ENCODE data around the gene GAGE12J. TPM values are rescaled to one million over a fixed set of nuclear protein-coding genes. Genes with fewer than 3 reads are reported as not detected.

Gene GAGE12J
- total and polyA plus RNA-seq, 9 of the 15 experiments (the other 6 are each of a cell fraction or from before 2014, with no cell fraction given) = 0.20 to 0.84 (median 0.64) TPM; not detected in 5

- intact Hi-C loops (cut with micrococcal nuclease) = loop anchor here (2.0 to 5.0 kb wide), 2 partner anchors 92 to 160 kb away; partner anchors contain the start of gene GPKOW
- Histone ChIP-seq H3K9ac (ENCODE audit: insufficient read depth in 1 of 2, low read depth in 2 of 2, low read length in 2 of 2) (no peak overlapping the region; a peak in 1 of 4 replicates), H3K27me3 (ENCODE audit: control insufficient read depth in 2 of 2, insufficient read depth in 2 of 2, low read length in 2 of 2) (no peaks in the 10 kb centered on the region), H2AFZ (ENCODE audit: low read depth, low read length) (peak overlapping the region; percentile 78), H3K9me3 (replicated peaks; ENCODE audit: control insufficient read depth, insufficient read depth, low read depth, low read length) (no peaks in the 10 kb centered on the region), H3K27ac (ENCODE audit: extremely low read depth, low read depth, low read length) (no peak overlapping the region; the same call in 2 of the 3 replicates), H3K79me2 (ENCODE audit: control insufficient read depth, insufficient read depth, low read length) (no peaks in the 10 kb centered on the region), H3K4me1 (replicated peaks in 1 of 2; ENCODE audit: control insufficient read depth in 2 of 2, insufficient read depth in 2 of 2, low read length in 2 of 2) (peaks cover 5 to 13% of the 10 kb centered on the region in 2 experiments; a peak in 3 of 5 replicates), H3K4me2 (ENCODE audit: insufficient read depth, low read length) (peak overlapping the region; percentile 78), H3K36me3 (ENCODE audit: control insufficient read depth, insufficient read depth, low read length) (no peaks in the 10 kb centered on the region), H4K20me1 (replicated peaks; ENCODE audit: control insufficient read depth, insufficient read depth, low read length) (no peaks in the 10 kb centered on the region), H3K4me3 (no peak overlapping the region), H3K9me1 (ENCODE audit: control insufficient read depth, insufficient read depth, low read length) (no peaks in the 10 kb centered on the region)
- ATAC-seq (peak; percentile 93), DNase-seq (ENCODE audit: extremely low read depth in 1 of 4, low spot score in 3 of 4) (peak; percentile 46 to 70 (median 56)), FAIRE-seq (peak; percentile 95)
- no TSS peak for BruUV-seq (replicated peaks)
- in situ Hi-C loops (cut with MboI) = no loop called here
- POLR2A ChIA-PET = interaction anchor here (0.9 kb wide), 1 partner anchor 10 kb away, joined by 4 read pairs; no protein-coding TSS in a partner anchor
- 0% methylated on average over 10 of the region's 11 CpGs for WGBS (ENCODE audit: insufficient coverage, low coverage, missing lambda C conversion rate)
- CTCF ChIA-PET (ENCODE audit: low intra/inter-chr PET ratio) = no interaction called here
- TF ChIP-seq TOE1 (IDR thresholded peaks at IDR 0.05; ENCODE audit: borderline replicate concordance) = peak; percentile 21; the same call in 1 of the 2 replicates
- TF ChIP-seq TOE1 (CRISPR knock-in tag; IDR thresholded peaks at IDR 0.05; ENCODE audit: borderline replicate concordance, low read depth) = no peak
- no peak for TF ChIP-seq ZNF830 (CRISPR knock-in tag; IDR thresholded peaks at IDR 0.05)
- no peak for TF ChIP-seq MXI1 (IDR thresholded peaks at IDR 0.05; ENCODE audit: low read depth, low read length)
- 0 out of 2 replicates have a peak, but pooled peaks have one; percentile 26 for TF ChIP-seq HDAC2 (IDR thresholded peaks at IDR 0.05)
- no peak for TF ChIP-seq CLOCK (CRISPR knock-in tag; IDR thresholded peaks at IDR 0.05; ENCODE audit: borderline replicate concordance)
- TF ChIP-seq ARID3A (IDR thresholded peaks at IDR 0.05; ENCODE audit: borderline replicate concordance, low read depth, low read length) = 0 out of 2 replicates have a peak, but pooled peaks have one; percentile 19
- TF ChIP-seq ZNF143 (CRISPR knock-in tag; IDR thresholded peaks at IDR 0.05) = no peak
- TF ChIP-seq VEZF1 (CRISPR knock-in tag; IDR thresholded peaks at IDR 0.05) = peak; percentile 31; the same call in 1 of the 2 replicates
- peak; percentile 47; the same call in 1 of the 2 replicates for TF ChIP-seq CTBP1 (IDR thresholded peaks at IDR 0.05; ENCODE audit: borderline replicate concordance)
- no peak for TF ChIP-seq CAMTA2 (CRISPR knock-in tag; conservative IDR thresholded peaks at IDR 0.05)
- no peak for TF ChIP-seq SMARCC2 (IDR thresholded peaks at IDR 0.05; ENCODE audit: low read depth)
- no peak for TF ChIP-seq MYBL2 (IDR thresholded peaks at IDR 0.05; ENCODE audit: low read depth)
- TF ChIP-seq MYBL2 (CRISPR knock-in tag; IDR thresholded peaks at IDR 0.05; ENCODE audit: borderline replicate concordance) = no peak
- peak; percentile 49; the same call in 1 of the 2 replicates for TF ChIP-seq DPF2 (IDR thresholded peaks at IDR 0.05)
- no peak for TF ChIP-seq HNRNPL (IDR thresholded peaks at IDR 0.05; ENCODE audit: low read depth, low read length)
- no peak for TF ChIP-seq GABPB1 (CRISPR knock-in tag; IDR thresholded peaks at IDR 0.05)
Measured at GRCh38 chrX:49282647-49283011, 39.2 kb upstream of the GAGE12J start.

Measured in K562 (cell line).